HG03097 (cell line): ENCODE results near the gene NOL4.

Experiments
- ATAC-seq: cut with Tn5 transposase; IDR thresholded peaks from one replicate; pipeline ENCODE4 v1.9.1; 2021; ENCODE audit not compliant: unreplicated experiment, low FRiP score

The NOL4 gene

DNA sequence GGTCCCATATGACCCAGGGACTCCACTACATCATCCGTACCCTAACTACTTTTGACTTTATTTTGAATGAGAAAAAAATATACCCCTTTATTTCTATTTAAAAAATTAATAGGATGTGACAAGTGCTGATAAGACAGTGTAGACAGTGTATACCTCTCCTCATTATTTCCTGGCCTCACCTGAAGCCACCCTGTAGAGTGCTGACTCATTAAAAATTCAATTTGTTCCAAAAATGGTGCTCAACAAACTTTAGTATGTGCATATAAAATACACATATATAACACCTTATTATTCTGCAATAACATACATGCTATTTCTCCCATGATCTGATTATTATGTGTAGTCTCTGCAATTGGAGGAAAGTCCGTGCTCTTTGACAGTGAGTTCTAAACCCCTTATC is 20.8 kb downstream of the NOL4 start:
- no peak for ATAC-seq

DNA sequence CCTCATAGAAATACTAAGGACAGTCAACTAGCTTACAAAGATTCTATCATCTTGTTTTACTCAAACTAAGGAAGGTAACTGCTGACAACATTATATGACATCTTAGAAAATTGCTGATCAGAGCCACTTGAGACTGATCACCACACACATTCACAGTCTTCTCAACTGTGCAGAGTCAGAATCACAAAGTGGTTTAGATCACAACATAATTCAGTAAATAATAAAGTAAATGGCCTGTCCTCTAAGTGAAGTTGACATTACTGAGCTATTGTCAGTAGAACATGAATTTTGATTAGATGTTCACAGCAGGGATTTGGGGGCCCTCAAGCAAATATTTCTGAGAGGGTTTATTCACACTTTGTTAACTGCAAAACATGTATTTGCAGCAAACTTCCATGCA is 28.5 kb downstream of the NOL4 start:
- ATAC-seq: no peak

DNA sequence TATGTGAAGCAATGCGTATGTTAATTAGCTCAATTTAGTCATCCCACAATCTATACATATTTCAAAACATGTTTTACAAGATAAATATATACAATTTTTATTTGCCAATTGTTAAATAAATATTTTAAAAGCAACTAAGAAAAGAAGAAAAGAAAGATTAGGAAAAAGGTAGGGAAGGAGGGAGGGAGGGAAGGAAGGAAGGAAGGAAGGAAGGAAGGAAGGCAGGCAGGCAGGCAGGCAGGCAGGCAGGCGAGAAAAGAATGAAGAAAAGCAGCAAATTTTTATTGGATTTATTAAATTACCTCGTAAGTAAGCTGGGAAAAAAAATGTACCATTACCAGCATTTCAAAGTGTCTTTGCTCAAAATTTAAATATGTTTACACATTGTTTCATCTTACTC is 30.5 kb downstream of the NOL4 start:
- ATAC-seq: no peak

DNA sequence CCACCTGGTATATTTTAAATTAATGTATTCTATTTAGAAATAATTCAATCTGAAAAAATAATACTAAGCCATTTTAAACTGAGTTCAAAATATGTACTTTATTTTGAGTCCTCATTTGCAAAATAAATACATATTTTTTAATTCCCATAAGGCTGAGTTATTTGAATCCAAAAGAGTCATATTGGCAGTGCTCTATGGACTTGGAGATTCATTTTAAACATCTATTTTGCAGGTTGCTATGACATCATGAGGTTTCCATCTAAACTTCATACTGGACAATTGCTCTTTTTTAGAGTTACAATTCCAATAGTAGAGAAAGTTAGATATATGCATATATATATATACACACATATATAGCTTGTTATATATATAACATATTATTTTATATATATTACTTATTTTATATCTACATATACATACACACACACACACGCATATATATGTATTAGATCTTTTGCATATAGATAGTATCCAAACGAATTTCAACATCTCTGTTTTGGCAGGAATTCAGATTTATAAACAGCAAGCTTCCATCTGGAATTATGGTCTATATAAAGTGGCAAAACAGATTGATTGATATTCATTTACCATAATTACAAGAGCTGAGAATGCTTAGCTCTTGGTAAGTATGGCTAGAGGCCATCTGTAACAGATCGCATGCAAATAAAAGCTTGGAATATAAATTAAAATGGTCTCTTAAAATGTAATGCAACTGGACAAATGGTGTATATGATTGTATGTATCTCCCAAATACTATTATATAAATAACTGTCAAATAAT is 34.9 kb downstream of the NOL4 start:
- no peak for ATAC-seq
